OCI-M2 (cell line): ENCODE measurements around the gene SCGB1D4.

ENCODE experiments used
- DNase-seq: peaks from one replicate; lab custom pipeline; 2025; ENCODE audit not compliant: unreplicated experiment; lab: John Stamatoyannopoulos, UW

Gene SCGB1D4

DNA sequence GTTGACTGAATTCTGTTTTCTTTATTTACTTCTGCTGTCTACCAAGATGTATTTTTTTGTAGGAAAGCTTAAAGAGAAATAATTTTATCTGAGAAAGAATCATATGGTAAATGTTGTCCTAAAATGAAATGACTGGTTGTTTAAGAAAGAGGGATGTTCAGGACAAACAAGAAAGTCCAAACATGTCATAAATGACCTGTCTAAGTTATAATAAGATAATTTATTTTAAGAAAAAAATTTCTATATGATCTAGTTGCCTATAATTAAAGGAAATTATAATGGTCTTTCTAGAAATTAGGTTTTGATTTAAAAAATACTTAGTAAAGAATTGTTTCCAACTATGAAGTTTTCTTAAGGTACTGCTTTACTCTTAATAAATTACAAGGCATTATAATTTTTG is 18.4 kb downstream of the SCGB1D4 start:
- no peak for DNase-seq

GRCh38 chr11:62273789-62274275 is 25.0 kb downstream of the SCGB1D4 start:
- DNase-seq: no peak

- no peak for DNase-seq
Measured at GRCh38 chr11:62273284-62273683, 25.6 kb downstream of the SCGB1D4 start.

GRCh38 chr11:62269654-62270278 is 29.1 kb downstream of the SCGB1D4 start, which contains the start of gene SCGB2A2:
Gene SCGB2A2 (plus strand): TSS chr11:62270158. CDS start chr11:62270217, 59 bp downstream.
- DNase-seq: no peak

DNA sequence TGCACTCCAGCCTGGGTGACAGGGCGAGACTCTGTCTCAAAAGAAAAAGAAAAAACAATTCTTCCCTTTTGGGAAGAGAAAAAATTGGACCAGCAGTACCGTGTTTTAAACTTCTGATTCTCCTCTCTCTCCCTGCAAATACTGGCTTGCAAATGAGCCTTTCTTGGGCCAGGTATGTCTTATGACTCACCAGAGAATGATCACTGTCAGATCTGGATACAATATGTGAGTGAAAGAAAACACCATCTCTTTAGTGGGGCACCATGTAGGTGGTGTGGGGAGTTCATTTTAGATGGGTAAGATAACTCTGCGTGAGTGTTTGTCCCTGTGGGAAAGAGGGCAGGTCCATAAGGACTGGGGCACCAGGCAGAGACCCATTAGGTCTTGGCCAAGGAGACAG is 31.3 kb downstream of the SCGB1D4 start:
- DNase-seq: no peak

GRCh38 chr11:62267050-62267449 is 31.8 kb downstream of the SCGB1D4 start:
- no peak for DNase-seq

DNA sequence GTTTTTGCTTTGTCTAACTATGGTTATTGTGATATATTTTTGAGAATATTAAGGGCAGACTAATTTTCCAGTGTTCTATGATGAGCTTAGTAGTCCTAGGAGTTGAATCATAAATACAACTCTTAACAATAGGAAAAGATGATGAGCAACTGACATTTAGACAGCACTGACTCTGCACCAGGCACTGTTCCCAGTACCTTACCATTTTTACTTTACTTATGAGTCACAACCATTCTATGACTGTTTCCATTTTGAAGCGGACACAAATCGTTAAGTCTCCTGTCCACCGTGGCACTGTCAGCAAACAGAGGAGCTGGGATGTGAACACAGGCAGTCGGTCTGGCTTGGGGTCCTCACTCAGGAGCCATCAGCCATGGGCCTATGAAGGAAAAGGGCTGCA is 32.3 kb downstream of the SCGB1D4 start:
- no peak for DNase-seq

- DNase-seq: no peak
Measured at GRCh38 chr11:62264004-62264403, 34.9 kb downstream of the SCGB1D4 start.

- DNase-seq: no peak
Measured at GRCh38 chr11:62260261-62260953, 38.5 kb downstream of the SCGB1D4 start.

DNA sequence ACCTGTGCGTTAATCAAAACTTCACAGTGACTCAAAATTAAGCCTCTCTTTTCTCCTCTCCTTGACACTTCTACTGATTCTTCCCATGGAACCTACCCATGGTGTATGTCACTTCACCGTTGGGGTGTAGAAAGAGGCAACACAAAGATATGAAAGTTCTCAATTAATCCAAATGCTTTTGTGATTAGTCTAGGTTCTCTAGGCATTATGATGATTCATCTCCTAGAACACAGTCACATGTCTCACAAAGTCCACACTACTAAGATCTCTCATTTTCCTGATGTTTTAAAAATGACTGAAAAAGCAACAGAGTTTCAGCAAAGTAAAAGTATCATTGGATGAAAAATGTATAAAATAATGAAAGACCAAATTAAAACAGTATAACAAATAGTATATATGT is 42.6 kb downstream of the SCGB1D4 start:
- no peak for DNase-seq

GRCh38 chr11:62253999-62254542 is 44.8 kb downstream of the SCGB1D4 start:
- no peak for DNase-seq

GRCh38 chr11:62251698-62252097 is 47.2 kb downstream of the SCGB1D4 start:
- DNase-seq: no peak
